HG03066 (cell line): ENCODE measurements around the gene CENPVL3.
"Not testable (repeated sequence)": the region's sequence is repeated elsewhere in the genome, so short reads cannot be mapped to it uniquely, and the experiment has no call there.

ENCODE experiments used
- ATAC-seq: cut with Tn5 transposase; IDR thresholded peaks from one replicate; pipeline ENCODE4 v1.9.1; 2021; ENCODE audit warnings: low read depth; ENCODE audit not compliant: unreplicated experiment

The CENPVL3 gene

GRCh38 chrX:51618241-51619155 is at the start of gene CENPVL3:
TSS of gene CENPVL3 (minus strand) at chrX:51618912. CDS start at chrX:51618873, 39 bp downstream.
- not testable (repeated sequence) for ATAC-seq

GRCh38 chrX:51665981-51666380 is 47.3 kb upstream of the CENPVL3 start:
- ATAC-seq = no peak

- no peak for ATAC-seq
These were observed 24.7 kb upstream of the CENPVL3 start for GRCh38 chrX:51643377-51643776.

- ATAC-seq = no peak
These were observed 22.8 kb upstream of the CENPVL3 start for GRCh38 chrX:51641421-51642021.

DNA sequence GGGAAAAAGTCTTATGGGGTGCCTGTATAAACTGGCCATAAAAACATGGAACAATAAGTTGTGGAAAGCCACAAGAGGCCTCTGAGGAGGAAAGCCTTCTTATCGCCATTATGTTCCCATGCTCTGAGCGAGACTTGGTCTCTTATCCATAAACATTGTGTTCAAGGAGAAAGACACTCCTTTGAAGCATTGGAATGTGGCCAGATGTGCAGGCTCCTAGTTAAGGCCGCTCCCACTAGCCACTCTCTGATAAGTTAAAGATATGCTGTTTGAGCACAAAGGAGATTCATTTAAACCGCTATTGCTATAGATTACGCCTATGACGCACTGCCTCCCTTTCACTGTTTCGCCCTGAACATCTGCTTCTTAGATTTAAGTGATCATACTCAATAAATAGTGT is 17.8 kb upstream of the CENPVL3 start:
- not testable (repeated sequence) for ATAC-seq

- ATAC-seq = no peak
These were observed 4.2 kb downstream of the CENPVL3 start for GRCh38 chrX:51614353-51615012.

DNA sequence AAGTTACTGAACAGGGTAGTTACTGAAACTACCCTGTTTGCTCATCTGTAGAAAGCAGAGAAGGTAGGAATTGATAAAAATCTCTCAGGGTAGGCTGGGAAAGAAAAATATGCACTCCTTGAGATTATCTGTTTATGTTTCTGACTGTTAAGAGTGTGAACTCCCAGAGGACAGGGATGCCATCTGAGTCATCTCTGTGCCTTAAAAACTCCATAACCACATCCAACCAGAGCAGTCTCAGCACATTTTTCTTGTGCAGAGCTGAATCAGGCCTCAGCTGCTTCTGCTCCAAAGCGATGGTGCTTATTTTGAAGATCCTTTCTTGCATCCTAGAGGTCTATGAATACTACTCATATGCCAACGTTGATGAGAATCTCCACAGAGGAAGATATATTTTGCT is 9.9 kb downstream of the CENPVL3 start:
- ATAC-seq = no peak

DNA sequence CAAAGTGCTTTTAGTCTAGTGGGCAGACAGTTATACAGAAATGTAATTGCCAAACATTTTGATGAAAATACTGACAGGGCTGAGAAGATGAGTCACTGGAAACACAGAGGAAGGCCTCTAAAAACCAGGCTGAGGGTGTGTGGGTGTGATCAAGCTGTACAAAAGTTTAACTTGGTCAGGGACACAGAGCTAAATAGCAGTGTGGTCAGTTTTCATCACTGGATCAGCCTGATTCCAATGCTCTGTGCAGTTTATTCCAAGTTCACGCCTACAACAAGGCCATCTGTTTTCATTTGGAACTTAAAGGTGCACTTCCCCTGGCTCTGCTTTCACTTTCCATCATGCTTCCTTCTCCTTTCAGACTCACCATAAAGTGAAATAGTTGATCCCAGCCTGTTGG is 10.6 kb downstream of the CENPVL3 start:
- no peak for ATAC-seq

- no peak for ATAC-seq
These were observed 12.3 kb downstream of the CENPVL3 start for GRCh38 chrX:51606446-51606845.

DNA sequence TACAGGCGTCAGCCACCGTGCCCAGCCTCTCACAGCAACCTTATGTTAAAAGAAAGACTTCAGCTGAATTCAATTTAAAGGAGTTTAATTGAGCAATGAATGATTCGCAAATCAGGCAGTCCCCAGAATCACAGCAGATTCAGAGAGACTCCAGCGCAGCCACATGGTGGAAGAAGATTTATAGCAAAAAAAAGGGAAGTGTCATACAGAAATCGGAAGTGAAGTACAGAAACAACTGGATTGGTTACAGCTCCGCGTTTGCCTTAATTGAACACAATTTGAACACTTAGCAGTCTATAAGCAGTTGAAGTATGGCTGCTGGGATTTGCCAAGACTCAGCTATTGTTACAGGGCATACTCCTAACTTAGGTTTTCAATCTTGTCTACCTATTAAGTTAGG is 19.8 kb downstream of the CENPVL3 start:
- ATAC-seq = no peak

DNA sequence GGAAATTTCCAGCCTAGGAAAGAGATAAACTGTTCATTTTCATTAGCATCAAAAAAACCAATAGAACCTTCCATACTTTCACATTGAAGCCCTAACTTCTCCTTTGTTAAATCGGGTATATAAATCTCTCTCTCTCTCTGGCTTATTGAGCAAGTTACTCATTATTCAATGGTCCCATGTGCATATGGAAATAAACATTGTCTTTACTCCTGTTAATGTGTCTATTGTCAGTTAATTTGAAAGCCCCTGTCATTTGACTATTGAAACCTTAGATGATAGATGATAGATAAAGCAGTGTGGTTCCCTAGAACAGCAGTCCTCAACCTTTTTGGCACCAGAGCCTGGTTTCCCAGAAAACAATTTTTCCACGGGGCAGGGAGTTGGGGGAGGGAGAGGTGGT is 46.8 kb downstream of the CENPVL3 start:
- no peak for ATAC-seq

DNA sequence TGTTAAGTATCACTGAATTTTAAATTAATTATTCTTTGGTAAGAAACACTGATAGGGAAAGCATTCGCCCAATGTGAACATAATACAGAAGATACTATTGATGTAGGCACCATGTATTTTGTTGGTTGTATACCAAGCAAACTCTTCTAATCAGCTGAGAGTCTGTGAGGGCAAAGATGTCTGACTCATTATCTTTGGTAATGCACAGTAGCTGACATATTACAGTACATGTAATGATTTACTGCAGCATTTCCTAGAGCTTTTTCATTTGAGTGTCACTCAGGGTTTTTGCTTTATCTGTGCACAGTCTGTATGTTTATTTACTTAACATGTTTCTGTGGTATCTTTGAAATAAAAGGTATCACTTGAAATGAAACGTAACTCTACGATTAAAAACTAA is 49.2 kb downstream of the CENPVL3 start:
- ATAC-seq = no peak

GRCh38 chrX:51568586-51568985 is 50.1 kb downstream of the CENPVL3 start:
- no peak for ATAC-seq
